Colon (tissue), 2 donors: ENCODE data around the gene MAN2B2.
"Not testable (repeated sequence)": the region's sequence is repeated elsewhere in the genome, so short reads cannot be mapped to it uniquely, and the experiment has no call there.

Experiments used
- FAIRE-seq: peaks from 2 replicates; lab custom pipeline; 2012; peaks lifted over from hg19 to GRCh38; lab: Jason Lieb, UNC
- donor health status: control.
- donor health status: control.

MAN2B2 gene

DNA sequence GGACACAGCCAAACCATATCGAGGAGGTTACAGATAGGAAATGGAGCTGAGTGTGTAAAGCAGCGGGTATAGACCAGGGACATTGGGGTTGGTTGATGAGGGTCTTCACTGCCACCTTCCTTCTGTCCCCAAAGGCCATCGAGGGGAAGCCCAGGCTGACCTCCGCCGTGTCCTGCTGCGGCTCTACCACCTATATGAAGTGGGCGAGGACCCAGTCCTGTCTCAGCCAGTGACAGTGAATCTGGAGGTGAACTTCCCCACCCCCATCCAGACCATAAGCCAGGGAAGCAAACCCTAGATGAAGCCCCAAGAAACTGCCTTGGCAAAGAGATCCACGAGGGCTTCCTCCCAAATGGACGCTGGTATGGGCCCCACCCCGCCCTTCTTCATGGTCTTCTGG lies 42.3 kb downstream of the MAN2B2 start:
- no peak for FAIRE-seq

DNA sequence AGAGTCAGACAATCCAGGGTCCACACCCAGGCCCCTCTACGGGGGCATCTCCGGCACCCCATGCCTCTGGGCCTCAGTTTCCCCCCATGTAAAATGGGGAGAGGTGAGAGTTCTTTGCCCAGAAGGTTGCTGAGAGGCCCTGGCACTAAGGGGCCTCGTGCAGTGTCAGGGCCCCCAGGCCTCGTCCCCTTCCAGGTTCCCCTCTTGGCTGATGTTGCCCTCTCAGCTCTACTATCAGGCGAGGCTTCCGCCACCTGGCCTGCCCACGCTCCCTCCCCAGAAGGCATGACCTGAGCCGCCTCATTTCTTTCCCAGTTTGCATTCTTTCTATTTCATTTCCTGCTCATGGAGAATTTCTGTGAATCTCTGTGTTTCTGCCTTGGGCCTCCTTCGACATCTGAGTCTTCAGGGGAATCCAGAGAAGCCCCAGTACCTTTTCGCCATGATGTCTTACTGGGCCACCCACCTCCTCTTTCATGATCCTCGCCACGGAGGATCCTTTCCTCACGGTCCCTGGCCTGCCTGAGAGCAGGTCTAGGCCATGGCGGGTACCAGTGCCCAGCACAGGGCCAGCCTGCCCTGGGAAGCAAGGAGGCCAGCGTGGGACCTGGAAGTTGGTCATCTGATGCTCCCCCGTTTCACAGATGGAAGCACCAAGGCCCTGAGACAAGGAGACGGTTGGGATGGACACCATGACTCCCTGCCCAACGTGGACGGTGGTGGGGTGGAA lies 43.6 kb downstream of the MAN2B2 start:
- no peak for FAIRE-seq

DNA sequence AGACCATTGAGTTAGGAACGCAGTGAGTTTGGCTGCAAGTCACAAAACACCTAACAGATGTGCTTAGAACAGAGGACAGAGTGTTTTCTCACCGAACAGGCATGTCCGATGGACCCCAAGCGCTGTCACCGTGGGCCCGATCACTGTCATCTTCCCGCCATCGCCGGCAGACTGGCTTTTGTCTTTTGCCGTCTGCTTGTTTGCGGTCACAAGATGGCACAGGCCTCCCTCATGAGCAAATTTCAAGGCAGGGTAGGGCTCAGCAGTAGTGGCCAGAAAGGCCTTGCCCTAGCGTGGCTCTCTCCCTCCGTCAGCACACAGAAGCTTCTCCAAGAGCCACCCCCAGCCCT lies 44.1 kb downstream of the MAN2B2 start:
- no peak for FAIRE-seq

DNA sequence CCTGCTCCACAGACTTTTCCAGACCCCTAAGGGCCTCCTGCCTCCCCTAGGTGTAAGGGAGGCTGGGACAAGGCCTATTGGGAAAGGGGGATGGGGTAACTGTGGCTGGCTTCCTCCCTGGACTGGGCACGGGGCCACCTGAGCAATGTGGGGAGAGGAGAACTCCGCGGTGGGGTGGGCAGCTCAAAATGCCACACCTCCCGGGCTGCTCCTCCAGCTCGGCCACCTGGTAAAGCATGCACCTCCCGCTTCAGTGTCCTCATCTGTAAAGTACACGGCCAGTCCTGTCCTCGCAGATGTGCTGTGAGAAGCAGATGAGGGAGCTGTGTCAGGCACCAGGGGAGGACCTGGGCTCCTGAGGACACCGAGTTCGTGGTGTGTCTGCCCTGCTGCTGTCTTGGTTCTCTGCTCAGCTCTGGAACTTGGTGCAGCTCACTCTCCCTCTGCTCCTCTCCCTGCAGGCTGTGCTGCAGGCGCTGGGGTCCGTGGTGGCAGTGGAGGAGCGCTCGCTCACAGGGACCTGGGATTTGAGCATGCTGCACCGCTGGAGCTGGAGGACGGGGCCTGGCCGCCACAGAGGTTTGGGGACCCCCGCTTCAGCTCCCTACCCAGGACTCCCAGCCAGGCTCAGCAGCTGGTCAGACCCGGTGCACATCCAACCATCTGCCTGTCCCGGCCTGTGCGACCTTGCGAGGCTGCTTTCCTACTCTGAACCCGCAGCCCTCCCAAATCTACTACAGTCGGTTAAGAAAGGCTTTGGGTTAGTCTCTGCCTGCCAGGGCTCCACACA lies 44.7 kb downstream of the MAN2B2 start:
- no peak for FAIRE-seq

DNA sequence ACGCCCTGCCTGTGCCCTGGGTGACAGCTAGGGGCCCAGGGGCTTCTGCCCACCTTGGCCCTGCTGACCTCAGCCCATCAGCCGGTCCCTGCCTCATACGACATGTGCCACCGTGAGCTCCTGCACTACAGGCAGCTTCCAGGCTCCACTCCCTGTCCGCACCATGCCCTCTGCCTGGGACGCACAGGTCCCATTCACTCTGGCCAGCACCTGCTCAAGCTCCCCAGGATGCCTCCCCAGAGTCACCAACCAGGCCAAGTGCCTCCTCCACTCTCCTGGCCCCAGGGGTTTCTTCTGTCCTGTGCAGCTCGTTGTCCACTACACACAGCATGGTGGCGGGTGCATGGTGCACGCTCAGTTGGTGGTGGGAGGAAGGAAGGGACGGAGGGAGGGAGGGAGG lies 45.3 kb downstream of the MAN2B2 start:
- no peak for FAIRE-seq

DNA sequence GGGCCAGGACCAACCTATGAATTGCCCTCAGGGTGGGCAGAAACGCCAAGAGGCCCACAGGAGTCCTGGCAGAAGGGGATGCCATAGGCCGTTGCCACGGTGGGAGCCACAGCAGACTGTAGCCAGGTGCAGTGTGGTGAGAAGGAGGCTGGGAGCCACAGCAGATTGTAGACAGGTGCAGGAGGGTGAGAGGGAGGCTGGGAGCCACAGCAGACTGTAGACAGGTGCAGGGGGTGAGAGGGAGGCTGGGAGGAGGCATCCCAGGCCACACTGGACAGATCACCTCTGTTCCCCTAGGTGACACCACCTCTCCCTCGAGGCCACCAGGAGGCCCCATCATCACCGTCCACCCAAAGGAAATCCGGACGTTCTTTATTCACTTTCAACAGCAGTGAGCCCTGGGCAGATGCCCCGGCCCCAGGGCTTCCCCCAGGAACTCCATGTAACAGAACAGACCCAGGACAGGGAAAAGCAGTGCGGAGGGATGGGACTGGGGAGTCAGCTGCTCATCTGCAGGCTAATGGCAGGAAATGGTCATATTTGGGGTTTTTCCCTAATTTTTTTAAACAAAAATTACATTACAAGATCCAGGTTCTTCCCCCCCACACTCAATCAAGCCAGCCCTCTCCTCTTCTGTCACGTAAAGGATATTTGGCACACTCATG lies 46.0 kb downstream of the MAN2B2 start:
- no peak for FAIRE-seq

DNA sequence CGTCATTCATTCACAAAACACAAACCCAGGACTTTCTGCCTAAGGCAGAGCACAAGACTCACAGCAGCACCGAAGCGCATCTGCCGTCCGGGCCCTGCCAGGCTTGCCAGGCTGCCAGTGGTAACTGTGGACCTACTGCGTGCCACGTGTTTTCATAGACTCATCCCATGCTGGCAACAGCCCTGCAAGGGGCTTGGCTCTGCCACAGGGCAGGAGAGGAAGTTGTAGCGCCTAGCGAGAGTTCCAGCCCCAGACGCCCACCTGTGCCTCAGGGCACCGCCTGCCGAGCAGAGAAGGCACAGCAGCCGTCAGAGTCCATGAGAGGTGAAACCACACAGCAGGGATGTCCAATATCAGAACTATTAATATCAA lies 46.6 kb downstream of the MAN2B2 start:
- no peak for FAIRE-seq

DNA sequence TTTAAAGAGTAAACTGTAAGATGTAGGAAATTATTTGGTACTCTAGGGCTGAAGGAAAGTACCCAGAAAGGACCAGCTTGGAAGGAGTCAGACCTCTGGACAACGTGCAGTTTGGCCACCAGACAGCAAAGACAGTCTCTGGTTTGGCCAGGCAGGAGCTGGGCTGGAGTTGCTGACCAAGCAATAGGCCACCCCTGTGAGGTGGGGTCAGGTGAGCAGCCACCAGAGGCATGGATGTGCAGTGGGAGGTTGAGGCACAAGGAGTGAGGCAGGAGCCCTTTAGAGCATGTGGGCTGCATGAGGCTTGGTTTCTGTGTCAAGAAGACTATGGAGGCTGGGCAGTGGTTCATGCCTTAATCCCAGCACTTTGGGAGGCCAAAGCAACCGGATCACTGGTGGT lies 47.8 kb downstream of the MAN2B2 start:
- no peak for FAIRE-seq

DNA sequence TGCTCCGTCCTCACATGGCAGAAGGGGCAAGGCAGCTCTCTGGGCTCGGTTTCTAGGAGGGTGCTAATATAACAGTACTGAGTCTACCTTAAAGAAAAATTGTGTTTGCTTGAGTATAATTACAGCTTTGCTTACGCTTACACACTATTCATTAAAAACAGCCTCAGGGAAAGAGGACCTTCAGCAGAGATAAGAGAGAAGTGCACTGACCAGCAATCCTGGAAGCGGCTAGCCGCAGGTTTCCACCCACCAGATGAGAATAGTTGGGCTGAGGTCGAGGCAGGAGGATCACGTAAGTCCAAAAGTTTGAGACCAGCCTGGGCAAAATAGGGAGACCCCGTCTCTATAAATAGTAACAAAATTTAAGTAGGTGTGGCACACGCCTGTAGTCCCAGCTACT lies 50.3 kb downstream of the MAN2B2 start:
- FAIRE-seq: no peak

DNA sequence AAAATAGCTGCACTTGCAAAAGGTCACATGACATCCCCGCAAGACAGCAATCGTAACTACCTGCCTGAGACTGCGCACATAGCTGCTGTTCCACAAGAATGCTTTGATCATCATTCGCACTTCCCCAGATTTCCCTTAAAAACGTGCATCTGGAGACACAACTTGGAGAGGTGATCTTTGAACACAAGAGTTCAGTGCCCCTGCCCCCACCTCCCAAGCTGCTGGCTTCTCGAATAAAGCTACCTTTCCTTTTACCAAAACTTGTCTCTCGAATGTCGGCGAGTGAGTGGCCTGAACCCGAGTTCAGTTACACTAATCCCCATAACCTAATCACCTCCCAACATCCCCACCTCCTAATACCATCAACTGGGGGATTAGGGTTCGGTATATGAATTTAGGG lies 51.1 kb downstream of the MAN2B2 start:
- no peak for FAIRE-seq

DNA sequence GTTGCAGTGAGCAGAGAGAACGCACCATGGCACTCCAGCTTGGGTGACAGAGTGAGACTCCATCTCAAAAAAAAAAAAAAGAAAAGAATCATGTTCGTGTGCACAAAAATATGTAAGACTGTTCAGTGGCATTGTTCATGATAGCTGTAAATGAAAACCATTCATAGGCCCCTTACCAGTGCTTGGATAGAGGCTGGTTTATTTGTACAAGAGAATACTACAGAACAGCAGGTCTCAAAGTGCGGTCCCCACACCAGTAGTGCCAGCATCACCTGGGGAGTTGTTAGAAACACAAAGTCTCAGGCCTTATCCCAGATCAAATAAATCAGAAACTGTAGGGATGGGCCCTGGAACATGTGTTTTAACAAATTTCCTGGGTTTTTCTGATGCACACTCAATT lies 52.8 kb downstream of the MAN2B2 start:
- no peak for FAIRE-seq

DNA sequence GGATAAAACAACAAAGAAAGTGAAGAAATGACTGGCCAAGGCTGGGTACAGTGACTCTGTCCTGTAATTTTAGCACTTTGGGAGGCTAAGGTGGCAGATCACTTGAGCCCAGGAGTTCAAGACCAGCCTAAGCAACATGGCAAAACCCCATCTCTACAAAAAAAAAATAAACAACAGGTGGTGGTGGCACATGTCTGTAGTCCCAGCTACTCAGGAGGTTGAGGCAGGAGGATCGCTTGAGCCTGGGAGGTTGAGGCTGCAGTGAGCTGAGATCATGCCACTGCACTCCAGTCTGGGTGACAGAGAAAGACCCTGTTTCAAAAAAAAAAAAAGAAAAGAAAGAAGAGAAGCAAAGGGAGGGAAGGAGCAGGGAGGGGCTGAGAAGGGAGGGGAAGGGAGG lies 53.5 kb downstream of the MAN2B2 start:
- not testable (repeated sequence) for FAIRE-seq

DNA sequence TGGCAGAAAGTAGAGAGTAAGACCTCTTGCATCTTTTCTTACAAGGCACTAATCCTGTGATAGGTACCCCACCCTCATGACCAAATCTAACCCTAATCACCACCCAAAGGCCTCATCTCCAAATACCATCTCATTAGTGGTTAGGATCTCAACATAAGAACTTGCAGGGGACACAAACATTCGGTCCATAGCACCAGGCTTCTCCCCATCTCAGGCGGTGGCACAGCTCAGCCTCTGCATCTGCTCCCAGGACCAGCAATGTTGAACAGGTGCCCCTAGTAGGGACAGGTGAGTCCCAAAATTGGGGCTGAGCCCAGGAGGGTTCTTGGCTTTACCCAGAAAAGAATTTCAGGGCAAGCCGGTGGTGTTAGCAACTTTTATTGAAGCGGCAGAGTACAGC lies 57.1 kb downstream of the MAN2B2 start:
- FAIRE-seq: no peak

DNA sequence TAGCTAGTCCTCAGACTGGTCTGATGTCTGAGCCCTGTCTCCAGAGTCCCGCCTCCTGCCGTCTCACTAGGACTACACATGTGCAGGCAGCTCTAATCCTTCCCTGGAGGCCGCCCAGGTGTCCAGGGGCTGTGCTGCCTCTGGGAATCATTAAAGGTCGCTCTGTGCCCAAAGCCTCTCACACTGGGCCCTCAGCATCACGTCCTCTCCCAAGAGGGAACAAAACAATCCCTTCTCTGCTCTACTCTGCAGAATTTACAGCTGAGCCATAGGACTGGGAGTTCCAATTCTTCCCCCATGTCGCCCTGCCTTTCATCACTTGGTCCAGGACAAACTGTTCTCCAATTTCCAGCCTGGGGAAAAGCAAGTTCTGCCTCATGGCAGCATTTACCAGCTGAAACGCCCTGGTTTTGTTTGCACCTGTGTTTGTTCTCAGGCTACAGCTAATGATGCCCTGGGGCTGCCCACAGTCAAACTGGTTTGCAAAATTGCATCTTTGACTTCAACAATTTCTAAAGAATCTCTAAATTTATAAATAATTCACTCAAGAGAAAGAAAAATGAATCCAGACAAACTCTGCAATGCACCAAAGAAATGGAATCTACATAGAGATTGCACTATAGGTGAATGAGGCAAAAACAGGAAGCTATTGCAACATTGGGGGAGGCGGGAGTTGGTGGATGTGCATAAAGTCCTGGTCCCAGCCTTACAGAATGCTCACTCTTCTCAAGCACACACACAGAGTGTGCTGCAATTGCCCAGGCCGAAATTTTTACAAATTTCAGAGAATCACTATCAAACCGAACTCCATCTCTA lies 58.3 kb downstream of the MAN2B2 start:
- no peak for FAIRE-seq

DNA sequence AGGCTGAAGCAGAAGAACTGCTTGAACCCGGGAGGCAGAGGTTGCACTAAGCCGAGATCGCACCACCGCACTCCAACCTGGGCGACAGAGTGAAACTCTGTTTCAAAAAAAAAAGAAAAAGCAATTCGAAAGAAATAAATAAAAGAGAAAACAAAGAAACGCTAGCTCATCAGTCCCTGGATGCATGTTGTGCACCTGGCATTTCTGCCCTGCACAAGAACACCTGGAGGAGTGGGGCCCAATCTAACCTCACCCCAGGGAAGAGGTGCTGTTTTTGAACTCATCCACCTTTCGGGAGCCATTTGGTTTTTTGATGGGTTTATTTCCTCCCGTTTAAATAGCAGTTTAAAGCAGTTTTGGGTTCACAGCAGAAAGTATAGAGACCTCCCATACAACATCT lies 59.8 kb downstream of the MAN2B2 start:
- no peak for FAIRE-seq

DNA sequence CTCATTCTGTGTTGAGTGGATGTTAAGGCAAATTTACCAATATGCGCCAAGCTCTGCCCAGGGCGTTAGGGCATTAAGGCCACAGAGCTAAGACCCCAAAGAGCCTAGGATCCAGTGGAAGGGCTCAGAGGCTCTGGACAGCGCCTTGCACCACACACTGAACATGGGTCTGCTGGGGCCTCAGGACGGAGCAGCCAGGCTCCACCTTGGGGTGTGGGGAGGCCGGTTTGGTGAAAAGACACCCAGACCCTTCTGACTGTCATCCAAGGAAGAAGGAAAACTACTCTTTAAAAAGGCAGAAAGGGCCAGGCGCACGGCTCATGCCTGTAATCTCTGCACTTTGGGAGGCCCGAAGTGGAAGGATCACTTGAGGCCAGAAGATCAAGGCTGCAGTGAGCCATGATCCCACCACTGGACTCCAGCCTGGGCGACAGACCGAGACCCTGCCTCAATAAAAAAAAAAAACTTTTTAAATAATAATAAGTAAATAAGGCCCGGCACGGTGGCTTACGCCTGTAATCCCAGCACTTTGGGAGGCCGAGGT lies 64.2 kb downstream of the MAN2B2 start:
- FAIRE-seq: no peak

DNA sequence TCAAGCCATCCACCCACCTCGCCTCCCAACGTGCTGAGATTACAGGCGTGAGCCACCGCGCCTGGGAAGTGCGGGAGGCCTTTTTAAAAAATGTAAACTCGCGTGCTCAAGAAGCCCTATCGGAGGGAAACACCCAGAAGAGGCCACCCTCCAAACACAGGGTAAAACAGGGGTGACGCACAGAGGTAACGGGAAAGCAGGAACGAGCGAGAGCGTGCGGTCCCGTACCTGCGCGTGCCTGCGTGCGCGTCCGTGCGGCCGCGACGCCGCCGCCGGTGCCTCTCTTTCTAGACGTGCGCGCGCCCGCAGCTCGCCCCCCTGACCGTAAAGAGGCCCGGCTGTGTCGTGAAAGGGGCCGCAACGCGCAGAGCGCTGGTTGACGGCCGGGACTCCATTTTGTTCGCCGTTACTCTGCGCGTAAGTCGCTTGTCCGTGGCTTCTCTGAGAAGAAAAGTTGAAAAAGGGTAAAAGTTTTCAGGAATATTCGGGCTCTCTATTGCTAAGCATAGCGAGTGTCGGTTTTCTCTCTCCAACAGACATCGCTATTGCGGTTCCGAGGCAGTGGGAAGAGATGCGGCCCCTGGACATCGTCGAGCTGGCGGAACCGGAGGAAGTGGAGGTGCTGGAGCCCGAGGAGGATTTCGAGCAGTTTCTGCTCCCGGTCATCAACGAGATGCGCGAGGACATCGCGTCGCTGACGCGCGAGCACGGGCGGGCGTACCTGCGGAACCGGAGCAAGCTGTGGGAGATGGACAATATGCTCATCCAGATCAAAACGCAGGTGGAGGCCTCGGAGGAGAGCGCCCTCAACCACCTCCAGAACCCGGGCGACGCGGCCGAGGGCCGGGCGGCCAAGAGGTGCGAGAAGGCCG lies 65.5 kb downstream of the MAN2B2 start, which contains the start of gene MRFAP1:
MRFAP1 (plus strand) TSS at position 394 of the 872 bp plus-strand sequence; CDS start at position 572, 178 bp downstream.
- no peak for FAIRE-seq

DNA sequence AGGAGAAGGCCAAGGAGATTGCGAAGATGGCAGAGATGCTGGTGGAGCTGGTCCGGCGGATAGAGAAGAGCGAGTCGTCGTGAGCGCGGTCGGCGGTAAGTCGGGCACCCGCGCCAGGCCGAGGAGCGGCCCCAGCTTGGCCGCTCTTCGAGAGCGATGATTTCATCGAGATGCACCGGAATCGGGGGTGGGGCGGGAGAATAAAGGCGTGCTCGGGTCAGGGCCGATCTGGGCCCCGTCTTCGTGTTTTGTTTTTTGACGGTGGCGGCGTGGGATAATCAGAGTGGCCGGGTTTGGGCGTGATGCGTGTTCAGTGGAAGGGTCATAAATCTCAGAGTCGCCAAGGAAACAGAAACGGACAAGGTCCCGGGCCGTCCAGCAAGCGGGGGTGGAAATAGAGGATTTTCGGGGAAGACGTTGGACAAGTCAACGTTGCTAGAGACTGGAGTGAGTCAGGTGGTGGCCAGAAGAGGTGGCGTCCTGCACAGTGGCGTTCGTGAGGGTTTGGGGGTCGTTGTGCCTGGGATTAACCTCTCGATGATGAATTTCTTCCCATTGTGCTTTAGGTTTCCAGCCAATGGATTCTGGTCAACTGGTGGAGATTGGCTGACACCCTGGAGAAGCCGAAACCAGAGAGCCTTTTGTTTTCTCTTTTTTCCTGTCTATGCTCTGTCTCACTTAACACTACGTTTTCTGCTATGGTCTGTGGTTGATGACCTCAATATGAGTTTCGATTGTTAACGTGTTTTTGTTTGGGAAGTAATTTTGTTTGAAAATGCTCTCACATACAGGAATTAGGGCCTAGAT lies 66.4 kb downstream of the MAN2B2 start:
- no peak for FAIRE-seq

DNA sequence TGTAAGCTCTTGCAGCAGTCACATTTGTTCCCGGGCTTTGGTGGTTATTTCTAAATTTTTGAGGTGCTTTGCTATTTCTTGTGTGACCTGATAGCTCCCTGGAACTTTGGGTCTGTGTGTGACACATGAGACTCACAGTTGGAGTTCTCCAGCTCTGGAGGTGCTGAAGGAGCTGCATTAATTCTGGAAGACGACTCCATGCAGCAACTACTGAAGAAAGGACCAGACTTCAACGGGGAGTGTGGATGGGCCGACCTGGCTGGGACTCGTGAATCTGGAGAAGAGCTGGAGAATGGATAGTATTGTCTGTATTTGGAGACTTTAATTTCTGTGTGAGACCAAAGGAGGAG lies 67.0 kb downstream of the MAN2B2 start:
- FAIRE-seq: no peak

DNA sequence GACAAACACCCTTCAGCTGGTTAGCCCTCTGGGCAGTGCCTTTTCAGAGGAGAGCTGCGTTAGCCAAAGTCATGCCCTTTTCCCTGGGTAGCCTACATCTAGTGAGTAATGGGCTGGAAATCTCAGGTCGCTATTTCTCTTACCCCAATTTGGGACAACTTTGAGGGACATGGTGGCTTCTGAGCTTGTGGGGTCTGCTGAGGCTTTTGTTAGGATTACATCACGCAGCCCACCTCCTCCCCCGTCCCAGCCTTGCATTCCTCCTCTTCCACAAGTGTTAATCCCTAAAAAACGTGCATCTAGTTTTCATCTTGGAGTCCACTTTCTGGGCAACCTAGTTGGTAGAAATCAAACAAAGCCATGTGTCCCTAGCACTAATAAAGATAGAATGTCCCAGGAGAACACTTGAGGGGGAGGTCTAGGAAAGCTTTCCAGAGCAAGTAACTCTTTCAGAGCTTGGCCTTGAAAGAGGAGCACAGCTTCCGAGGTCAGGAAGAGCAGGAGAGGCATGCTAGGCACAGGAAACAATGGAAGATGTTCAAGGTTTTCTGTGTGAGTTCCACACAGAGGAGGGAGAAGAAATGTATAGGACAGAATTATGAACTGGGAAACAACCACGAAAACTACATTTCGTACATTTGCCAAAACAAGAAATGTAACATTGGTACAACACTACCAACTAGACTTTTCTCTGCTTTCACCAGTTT lies 68.3 kb downstream of the MAN2B2 start:
- FAIRE-seq: no peak
